Measurements from ENCODE around the gene TNIK. TPM values are rescaled to one million over a fixed set of nuclear protein-coding genes. Genes with fewer than 3 reads are reported as not detected.

Gene TNIK
- total RNA-seq = 7.3 to 9.3 TPM (median 8.8 TPM) in 3 replicates

GRCh38 chr3:171459942-171460724 is at the start of gene TNIK:
Gene TNIK, minus strand, starts transcription at chr3:171460405. Its CDS starts 342 bp downstream, at chr3:171460063.
- DNase-seq (ENCODE audit: low spot score in 2 of 2, unreplicated experiment in 2 of 2) = peak; percentile 35 to 71
- H3K27me3 Mint-ChIP-seq (ENCODE audit: low read depth) = peaks cover 50% of the 10 kb centered on the region
- H3K36me3 Mint-ChIP-seq = no peaks in the 10 kb centered on the region
- H3K4me1 Mint-ChIP-seq = peaks cover 27% of the 10 kb centered on the region
- TF ChIP-seq CTCF (IDR thresholded peaks at IDR 0.05; ENCODE audit: unreplicated experiment) = no peak
- no peaks in the 10 kb centered on the region for H3K9me3 Mint-ChIP-seq
- peak within 1 kb of the TSS; percentile 44 for H3K27ac Mint-ChIP-seq
- peak within 1 kb of the TSS; percentile 93 for H3K4me3 Mint-ChIP-seq

GRCh38 chr3:171508676-171509075 is 48.5 kb upstream of the TNIK start:
- Mint-ChIP-seq H3K4me3 (no peak overlapping the region), H3K36me3 (no peaks in the 10 kb centered on the region), H3K9me3 (peaks cover 12% of the 10 kb centered on the region), H3K27me3 (ENCODE audit: low read depth) (no peaks in the 10 kb centered on the region), H3K4me1 (no peaks in the 10 kb centered on the region), H3K27ac (no peak overlapping the region)
- no peak for DNase-seq (ENCODE audit: low spot score in 2 of 2, unreplicated experiment in 2 of 2)
- no peak for TF ChIP-seq CTCF (IDR thresholded peaks at IDR 0.05; ENCODE audit: unreplicated experiment)

- no peaks in the 10 kb centered on the region for H3K36me3 Mint-ChIP-seq
- H3K4me1 Mint-ChIP-seq = no peaks in the 10 kb centered on the region
- no peaks in the 10 kb centered on the region for H3K27me3 Mint-ChIP-seq (ENCODE audit: low read depth)
- H3K4me3 Mint-ChIP-seq = no peak overlapping the region
- peaks cover 12% of the 10 kb centered on the region for H3K9me3 Mint-ChIP-seq
- no peak for DNase-seq (ENCODE audit: low spot score in 2 of 2, unreplicated experiment in 2 of 2)
- no peak overlapping the region for H3K27ac Mint-ChIP-seq
- TF ChIP-seq CTCF (IDR thresholded peaks at IDR 0.05; ENCODE audit: unreplicated experiment) = no peak
Measured at GRCh38 chr3:171508206-171508605, 48.0 kb upstream of the TNIK start.

- Mint-ChIP-seq H3K4me1 (no peaks in the 10 kb centered on the region), H3K9me3 (peaks cover 12% of the 10 kb centered on the region), H3K4me3 (no peak overlapping the region), H3K27me3 (ENCODE audit: low read depth) (no peaks in the 10 kb centered on the region), H3K27ac (no peak overlapping the region), H3K36me3 (no peaks in the 10 kb centered on the region)
- no peak for DNase-seq (ENCODE audit: low spot score in 2 of 2, unreplicated experiment in 2 of 2)
- no peak for TF ChIP-seq CTCF (IDR thresholded peaks at IDR 0.05; ENCODE audit: unreplicated experiment)
Measured at GRCh38 chr3:171506743-171507319, 46.6 kb upstream of the TNIK start.

- no peaks in the 10 kb centered on the region for H3K36me3 Mint-ChIP-seq
- H3K27me3 Mint-ChIP-seq (ENCODE audit: low read depth) = no peaks in the 10 kb centered on the region
- no peaks in the 10 kb centered on the region for H3K4me1 Mint-ChIP-seq
- H3K9me3 Mint-ChIP-seq = peaks cover 12% of the 10 kb centered on the region
- H3K27ac Mint-ChIP-seq = no peak overlapping the region
- DNase-seq (ENCODE audit: low spot score in 2 of 2, unreplicated experiment in 2 of 2) = no peak
- no peak overlapping the region for H3K4me3 Mint-ChIP-seq
- no peak for TF ChIP-seq CTCF (IDR thresholded peaks at IDR 0.05; ENCODE audit: unreplicated experiment)
Measured at GRCh38 chr3:171505822-171506333, 45.7 kb upstream of the TNIK start.

Measured in mesothelial cell of epicardium (in vitro differentiated cells).